Measurements from ENCODE around the gene ARHGEF10L. TPM values are rescaled to one million over a fixed set of nuclear protein-coding genes. Genes with fewer than 3 reads are reported as not detected.

ARHGEF10L gene
- total RNA-seq, 1 donor from 2014 or later = not detected

DNA sequence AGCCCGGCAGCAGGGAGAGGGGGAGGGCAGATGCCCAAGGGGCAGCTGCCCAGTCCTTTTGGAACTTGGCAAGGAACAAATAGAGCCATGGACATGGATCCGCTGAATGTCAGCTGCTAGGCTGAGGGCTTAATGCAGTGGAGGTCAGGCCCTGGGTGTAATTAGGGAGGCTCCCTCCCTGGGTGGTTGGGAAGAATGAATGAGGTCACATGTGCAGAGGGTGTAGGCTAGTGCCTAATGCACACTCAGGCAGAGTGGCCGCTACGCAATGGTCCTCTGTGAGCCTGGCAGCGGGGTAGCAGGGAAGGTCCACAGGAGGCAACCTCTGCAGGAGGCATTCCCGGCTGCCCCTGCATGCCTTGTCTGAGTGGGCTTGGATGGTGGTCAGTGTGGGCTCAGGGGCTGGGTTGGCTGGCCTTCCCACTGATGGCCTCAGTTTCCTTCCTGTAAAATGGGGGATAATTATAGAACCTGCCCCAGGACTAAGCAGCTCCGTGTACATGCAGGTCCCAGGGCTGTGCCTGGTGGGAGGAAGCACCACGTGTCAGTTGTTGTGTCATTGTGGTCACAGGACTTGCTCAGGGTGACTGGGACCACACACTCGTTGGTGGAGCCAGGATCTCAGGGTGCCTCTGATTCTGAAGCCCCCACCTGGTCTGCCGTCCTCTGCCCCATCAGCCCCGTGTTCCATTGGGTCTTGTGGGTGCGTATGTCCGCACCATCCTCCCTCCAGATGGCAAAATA lies 134.0 kb downstream of the ARHGEF10L start:
- intact Hi-C loops (cut with micrococcal nuclease) = no loop called here

DNA sequence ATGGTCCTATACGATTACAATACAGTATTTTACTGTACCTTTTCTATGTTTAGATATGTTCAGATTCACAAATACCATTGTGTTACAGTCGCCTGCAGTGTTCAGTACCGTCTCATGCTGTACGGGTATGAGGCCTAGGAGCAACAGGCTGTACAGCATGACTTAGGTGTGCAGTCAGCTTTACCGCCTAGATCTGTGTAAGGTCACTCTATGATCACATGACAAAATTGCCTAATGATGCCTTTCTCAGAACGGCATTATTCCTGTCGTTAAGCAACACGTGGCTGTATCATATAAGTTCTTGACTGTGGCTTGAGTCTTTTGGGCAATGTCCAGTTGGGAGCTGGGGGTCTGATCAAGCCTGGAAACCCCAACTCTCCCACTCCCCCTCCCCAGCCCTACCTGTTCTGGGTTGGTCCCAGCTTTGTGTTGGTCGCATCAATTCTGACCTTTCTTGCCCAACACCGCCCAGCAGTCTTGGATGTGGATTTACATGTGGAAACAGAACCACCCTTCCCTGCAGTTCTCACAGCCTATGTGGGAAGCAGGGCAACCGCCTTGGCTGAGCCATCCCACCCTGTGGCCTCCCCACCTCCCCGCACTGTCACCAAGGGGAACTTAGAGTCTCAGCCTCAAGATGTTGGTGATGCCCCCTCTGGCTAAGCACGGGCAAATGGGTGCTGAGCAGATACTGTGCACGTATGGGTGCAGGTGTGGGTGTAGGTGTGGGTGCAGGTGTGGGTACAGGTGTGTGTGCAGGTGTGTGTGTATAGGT lies 135.4 kb downstream of the ARHGEF10L start:
- intact Hi-C loops (cut with micrococcal nuclease) = no loop called here

DNA sequence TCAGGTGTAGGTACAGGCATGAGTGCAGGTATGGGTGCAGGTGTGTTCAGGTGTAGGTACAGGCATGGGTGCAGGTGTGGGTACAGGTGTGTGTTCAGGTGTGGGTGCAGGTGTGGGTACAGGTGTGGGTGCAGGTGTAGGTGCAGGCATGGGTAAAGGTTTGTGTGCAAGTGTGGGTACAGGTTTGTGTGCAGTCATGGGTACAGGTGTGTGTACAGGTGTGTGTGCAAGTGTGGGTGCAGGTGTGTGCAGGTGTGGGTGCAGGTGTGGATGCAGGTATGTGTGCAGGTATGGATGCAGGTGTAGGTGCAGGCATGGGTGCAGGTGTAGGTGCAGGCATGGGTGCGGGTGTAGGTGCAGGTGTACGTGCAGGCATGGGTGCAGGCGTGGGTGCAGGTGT lies 136.2 kb downstream of the ARHGEF10L start:
- intact Hi-C loops (cut with micrococcal nuclease) = no loop called here

DNA sequence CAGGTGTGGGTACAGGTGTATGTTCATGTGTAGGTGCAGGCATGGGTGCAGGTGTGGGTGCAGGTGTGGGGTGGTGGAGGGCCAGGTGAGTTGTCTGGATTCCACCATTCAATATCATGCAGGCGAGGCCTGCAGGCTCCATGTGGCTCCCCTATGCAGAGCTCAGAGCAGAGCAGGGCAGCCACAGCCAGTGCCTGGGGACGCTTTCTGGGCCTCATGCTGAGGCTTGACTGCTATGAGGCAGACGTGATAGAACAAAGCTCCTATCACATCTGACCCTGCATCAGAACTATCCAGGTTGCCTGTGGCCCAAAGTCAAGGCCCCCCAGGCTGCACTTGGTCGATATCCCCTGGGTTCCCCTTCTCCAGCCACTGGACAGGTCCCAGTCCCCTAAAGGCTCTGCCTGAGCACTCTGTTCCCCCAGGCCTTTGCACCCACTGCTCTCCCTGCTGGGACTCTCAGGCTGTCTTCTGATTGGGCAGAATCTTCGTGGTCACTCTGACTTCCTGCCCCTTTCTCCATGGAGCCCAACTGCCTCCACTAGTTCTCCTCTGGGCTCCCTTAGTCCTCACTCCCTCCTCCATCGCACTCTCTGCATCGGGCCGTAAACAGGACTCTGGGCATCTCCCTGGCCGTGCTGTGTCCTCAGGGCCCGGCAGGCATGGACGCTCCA lies 137.0 kb downstream of the ARHGEF10L start:
- intact Hi-C loops (cut with micrococcal nuclease) = no loop called here

DNA sequence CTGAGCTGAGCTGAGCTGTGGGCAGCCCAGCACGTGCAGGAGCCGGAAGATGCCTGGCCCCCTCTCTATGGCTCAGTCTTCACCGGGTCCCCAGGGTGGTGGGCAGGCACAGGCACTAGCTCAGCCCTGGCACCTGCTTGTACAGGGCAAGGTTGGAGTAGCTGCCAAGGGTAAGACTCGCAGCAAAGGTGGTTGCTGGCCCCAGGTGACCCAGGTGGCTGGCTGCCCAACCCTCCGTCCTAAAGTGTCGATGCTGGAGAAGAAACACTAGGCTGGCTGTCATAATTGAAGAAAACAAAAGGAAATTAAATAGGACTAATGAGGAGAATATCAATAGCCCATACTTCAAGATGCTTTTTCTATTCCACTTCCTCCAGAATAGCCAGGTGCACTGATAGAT lies 138.5 kb downstream of the ARHGEF10L start:
- intact Hi-C loops (cut with micrococcal nuclease) = no loop called here

DNA sequence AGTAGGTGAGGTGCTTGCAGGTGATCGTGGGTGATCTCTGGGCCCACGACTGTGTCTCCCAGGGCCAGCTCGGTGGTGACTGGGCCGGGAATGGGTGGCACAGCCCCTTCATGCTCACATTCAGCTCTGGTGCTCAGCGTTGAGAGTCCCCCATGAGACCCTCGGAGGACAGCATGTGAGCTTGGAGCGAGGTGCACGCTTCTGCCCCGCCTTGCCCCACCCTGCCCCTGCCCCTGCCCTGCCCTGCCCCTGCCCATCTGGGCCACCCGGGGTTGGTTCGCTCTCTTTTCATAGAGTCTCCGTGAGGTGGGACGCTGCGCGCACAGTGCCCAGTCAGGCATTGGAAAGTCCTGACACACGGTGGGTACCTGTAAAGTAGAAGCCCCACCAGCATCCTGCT lies 140.4 kb downstream of the ARHGEF10L start:
- intact Hi-C loops (cut with micrococcal nuclease) = no loop called here

DNA sequence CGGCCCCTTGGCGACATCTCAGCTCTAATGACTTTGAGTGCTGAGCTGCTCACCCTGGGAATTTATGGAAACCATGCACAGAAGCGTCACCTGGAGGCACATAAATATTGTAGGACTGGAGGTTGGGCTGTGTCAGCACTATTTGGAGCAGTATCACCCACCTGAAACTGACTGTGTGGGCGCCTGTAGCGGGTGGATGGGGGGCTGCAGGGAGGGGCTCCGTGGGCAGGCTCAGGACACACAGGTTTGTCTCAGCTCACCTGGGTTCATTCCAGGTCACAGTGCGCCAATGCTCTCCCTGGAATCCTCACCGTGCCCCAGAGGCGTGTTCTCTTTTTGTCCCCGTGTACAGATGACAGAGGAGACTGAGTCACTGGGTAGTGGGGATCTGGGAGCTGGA lies 140.8 kb downstream of the ARHGEF10L start:
- intact Hi-C loops (cut with micrococcal nuclease) = no loop called here

DNA sequence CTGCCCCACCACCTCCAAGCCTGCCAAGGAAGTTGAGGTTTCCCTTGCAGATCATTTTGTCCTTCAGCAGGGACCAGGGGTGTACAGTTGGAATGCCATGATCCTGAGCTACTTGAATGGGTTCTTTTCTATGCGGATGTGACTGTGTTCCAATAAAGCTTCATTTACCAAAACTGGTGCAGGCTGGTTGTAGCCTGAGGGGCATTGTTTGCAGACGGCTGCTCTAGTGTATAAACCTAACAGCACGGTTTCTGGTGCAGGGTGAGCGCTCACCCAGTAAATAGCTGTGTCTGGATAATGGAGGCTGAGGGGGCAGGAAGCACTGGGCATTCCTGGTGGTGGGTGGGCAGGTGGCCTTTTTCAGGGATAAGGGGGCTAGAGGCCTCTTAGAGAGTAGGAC lies 142.9 kb downstream of the ARHGEF10L start:
- intact Hi-C loops (cut with micrococcal nuclease) = no loop called here

DNA sequence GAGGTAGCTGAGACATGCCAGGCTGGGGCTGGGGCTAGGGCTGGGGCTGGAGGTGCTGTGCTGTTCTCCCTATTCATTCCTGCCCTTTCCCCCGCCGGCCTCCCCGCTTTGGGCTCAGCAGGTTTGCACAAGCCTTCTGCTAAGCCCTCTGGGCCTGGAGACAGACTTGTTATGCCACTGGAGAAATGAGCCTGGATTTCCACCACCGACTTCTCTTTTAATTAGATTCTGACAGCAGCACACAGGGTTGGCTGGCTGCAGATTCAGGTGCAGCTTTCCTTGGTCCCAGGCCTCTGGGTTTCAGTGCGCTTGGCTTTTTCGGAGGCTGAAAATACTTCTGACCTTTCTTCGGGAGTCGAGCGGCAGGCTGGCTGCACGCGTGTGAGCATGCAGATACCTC lies 144.1 kb downstream of the ARHGEF10L start:
- intact Hi-C loops (cut with micrococcal nuclease) = no loop called here

DNA sequence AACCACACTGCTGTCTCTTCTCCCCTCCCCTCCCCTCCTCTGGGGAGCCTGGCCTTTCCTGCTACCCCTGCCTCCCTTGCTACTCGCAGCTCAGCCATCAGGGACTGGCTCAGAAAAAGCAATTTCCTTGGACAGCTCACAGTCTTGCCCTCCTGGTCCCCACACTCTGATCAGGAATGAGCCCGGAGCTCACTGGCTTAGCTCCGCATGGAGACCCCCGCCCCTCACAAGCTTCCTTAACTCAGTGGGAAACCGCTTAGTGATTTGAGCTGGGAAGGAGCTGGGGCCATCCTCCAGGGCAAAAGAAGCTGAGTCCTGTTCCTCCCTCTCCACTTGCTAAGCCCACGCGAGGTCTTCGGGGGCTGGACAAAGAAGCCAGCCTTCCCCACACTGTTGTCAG lies 145.3 kb downstream of the ARHGEF10L start:
- intact Hi-C loops (cut with micrococcal nuclease) = no loop called here

DNA sequence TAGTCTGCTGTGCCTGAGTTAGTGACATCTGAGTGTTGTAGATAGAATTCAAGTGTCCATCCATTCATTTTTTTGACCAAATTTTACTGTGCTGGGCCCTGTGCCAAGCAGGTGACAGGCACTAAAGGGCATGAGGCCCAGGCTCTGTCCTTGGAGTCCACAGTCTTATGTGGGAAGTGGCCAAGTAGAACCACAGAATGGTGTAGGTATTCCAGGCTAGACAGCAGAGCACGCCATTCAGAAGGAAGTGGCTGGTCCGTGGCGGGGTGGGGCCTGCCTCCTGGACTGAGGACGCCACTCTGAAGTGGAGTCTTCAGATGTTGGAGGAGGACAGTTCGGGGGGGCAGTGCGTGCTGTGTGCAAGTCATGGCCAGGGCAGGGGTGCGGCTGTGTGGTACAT lies 146.8 kb downstream of the ARHGEF10L start:
- intact Hi-C loops (cut with micrococcal nuclease) = no loop called here

DNA sequence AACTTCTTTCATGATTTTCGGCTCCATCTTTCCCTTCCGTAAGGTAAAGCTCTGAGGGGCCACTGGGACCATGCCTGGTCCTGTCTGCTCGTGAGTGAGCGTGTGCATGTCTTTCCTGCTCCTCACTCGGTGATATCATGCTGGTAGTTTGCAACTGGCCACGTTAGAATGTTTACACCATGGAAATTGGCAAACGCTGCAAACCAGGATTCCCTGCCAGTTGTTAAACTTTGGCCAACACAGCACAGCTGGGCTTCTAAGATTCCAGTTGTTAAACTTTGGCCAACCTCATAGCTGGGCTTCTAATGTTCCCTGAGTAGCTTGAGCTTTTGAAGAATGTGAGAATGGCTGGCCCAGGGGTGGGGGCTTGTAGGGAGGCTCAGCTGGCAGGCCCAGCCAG lies 147.6 kb downstream of the ARHGEF10L start:
- intact Hi-C loops (cut with micrococcal nuclease) = no loop called here

DNA sequence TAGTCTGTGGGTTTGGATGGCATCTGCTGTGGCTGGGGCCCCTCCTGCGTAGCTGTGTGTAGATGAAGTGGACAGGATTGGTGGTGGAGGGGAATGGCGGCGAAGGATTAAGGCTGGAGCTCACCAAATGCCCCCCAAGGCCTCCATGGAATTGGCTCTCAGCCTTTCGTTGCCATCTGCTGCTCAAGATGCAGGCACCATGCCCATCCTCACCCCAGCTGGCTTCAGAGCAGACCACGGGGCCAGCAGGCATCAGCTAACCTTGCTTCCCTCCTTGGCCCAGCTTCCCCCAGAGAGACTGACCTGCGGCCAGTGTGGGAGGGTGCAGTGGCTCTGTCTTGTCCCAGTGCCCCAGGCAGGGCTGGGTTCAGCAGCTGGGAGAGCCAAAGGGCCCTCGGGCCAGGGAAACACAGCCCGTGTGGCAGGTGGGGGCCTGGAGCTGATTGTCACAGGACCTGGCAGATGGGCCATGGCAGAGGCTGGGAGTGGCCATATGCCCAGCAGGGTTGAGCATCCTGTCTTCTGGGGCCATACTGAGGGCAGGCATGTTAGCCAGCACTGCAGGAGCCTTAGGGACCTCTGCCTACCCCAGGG lies 148.8 kb downstream of the ARHGEF10L start:
- intact Hi-C loops (cut with micrococcal nuclease) = no loop called here

DNA sequence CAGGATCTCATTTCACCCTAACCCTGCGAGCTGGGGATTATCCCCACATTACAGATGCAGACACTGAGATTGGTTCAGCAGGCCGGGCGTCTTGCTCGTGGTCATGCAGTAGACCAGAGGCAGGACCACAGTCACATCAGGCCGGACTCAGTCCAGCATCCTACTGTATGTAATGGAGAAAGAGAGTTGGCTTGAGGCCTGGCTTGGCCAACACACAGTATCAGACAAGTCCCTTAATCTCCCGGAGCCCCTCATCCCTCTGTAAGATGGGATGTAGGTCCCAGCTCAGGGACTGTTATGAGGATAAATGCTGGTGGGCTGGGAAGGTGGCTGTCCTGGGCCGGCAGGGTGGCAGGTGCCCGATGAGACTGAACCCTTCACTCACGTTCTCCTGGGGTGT lies 149.5 kb downstream of the ARHGEF10L start:
- intact Hi-C loops (cut with micrococcal nuclease) = no loop called here

DNA sequence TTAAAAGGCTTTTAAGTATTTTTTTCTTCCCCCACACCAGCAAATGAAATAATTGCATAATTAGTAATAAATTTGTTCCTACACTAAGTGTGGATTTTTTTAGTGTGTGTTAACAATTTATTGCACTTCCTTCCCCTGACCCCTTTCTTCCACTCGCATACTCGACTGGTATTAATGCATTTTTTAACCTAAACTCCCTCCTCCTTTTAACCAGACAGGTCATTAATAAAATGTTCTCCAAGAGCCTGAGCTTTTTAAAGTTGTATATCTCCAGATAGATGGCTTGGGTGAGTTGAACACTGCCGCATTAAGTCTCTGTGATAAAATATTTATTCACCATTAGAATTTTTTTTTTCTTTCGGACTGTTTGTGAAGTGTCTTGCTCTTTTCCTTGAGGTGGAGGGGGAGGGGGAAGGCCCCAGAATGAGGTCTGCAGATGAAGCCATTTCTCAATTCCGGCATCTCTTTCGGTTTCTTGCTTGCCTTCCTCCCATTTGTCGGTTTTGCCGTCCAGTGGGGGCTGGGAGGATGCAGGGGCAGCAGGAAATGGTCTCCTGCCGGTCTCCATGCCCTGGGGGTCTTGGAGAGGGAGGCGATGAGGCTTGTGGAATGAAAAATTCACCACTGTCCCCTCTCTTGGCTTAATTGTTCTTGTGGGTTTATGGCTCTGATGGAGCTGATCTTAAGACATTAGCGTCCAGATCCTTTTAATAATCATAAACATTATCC lies 151.6 kb downstream of the ARHGEF10L start:
- intact Hi-C loops (cut with micrococcal nuclease) = no loop called here

DNA sequence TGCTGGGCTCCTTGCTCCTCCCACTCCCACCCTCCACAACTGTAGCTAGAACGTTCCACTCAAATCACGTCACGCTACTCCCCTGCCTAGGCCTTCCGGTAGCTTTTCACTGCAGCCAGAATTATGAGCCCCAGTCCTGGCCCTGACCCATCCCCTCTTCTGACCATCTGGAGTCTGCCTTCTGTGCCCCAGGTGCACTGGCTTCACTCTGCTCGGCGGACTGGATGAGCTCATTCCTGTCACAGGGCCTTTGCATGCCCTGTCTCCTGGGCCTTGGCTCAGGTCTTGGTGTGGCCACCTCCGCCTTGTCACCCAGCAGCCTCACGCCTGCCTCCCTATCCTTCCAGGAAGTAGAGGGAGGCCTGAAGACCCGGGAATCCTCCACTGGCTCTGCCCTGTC lies 153.1 kb downstream of the ARHGEF10L start:
- intact Hi-C loops (cut with micrococcal nuclease) = no loop called here

DNA sequence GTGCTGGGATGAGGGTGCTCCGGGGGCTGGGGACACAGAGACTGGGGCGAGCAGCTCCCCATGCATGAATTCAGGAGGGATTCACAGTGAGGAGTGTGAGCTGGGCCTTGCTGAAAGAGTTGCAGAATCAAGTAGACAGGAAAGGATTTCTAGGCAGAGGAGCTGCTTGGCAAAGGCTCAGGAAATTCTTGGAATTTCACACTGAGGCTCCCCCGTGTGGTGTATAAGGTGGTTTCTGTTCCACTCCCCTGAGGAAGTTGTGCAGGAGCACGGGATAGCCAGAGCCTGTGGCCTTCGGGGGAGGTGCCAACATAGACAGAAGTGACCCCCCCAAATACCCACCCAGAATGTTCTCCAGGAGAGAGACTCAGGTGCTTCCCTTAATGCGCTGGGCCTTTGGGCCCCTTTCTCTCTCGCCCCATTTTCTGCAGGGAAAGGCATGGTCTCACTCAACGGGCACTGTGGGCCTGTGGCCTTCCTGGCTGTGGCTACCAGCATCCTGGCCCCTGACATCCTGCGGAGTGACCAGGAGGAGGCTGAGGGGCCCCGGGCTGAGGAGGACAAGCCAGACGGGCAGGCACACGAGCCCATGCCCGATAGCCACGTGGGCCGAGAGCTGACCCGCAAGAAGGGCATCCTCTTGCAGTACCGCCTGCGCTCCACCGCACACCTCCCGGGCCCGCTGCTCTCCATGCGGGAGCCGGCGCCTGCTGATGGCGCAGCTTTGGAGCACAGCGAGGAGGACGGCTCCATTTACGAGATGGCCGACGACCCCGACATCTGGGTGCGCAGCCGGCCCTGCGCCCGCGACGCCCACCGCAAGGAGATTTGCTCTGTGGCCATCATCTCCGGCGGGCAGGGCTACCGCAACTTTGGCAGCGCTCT lies 157.2 kb downstream of the ARHGEF10L start:
- intact Hi-C loops (cut with micrococcal nuclease) = no loop called here

DNA sequence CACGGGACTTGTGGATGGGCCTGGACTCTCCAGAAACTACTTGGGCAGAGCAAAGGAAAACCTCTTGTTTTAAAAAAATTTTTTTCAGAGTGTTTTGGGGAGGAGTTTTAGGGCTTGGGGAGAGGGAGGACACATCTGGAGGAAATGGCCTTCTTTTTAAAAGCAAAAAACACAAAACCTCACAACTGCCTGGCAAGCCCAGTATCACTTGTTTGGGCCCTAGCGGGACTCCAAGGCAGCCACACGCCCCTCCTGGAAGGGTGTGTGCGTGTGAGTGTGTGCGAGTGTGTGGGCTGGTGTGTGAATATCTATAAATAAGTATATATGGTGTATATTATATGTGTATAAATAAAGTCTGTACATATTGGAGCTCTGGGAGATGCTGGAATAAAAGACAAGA lies 158.0 kb downstream of the ARHGEF10L start:
- intact Hi-C loops (cut with micrococcal nuclease) = no loop called here

DNA sequence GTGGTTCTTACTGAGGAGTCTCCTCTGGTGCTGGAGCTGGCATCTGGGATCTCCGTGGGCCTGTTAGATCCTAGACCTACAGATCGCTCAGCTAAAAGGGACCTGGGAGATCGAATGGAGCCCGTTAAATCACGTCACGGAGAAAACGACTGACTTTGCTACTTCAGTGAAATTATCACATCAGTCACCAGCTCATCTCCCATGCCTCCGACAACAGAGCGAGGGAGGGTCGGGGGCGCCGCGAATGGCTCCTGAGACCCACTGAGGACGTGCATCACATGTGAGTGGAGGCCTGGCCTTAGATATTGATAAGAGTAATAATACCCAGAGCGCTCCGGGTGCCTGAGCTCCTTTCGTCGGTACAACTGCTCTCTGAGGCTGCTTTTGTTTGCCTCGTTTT lies 160.1 kb downstream of the ARHGEF10L start:
- intact Hi-C loops (cut with micrococcal nuclease) = no loop called here
